Neural progenitor cell (in vitro differentiated cells): ENCODE results near the gene GLTPD2. TPM values are rescaled to one million over a fixed set of nuclear protein-coding genes. Genes with fewer than 3 reads are reported as not detected.

ENCODE experiments used
- DNase-seq: peaks from one replicate; pipeline ENCODE4 v3.0.0-alpha.2; 2016; ENCODE audit warnings: low spot score
- H2AFZ ChIP-seq: fragments of 200-600 bp; sonication (generic); replicated peaks from 2 replicates; pipeline ENCODE4 v1.6.1; 2016; ENCODE audit warnings: antibody characterized with exemption
- H3F3A ChIP-seq: fragments of 200-600 bp; sonication (generic); 2 replicates; pipeline ENCODE4 v1.6.1; 2016; ENCODE audit warnings: antibody characterized with exemption, low read depth
- H3K27ac ChIP-seq: fragments of 200-600 bp; sonication (generic); 2 replicates; pipeline ENCODE4 v1.5.1; 2016; ENCODE audit warnings: mild to moderate bottlenecking
- H3K27me3 ChIP-seq: fragments of 200-600 bp; sonication (generic); 2 replicates; pipeline ENCODE4 v1.6.1; 2016; ENCODE audit warnings: mild to moderate bottlenecking, moderate library complexity
- H3K36me3 ChIP-seq: fragments of 200-600 bp; sonication (generic); 2 replicates; pipeline ENCODE4 v1.5.1; 2016
- H3K4me1 ChIP-seq: fragments of 200-600 bp; sonication (generic); 2 replicates; pipeline ENCODE4 v1.6.1; 2016; ENCODE audit warnings: mixed run types
- H3K4me2 ChIP-seq: fragments of 200-600 bp; sonication (generic); 2 replicates; pipeline ENCODE4 v1.6.1; 2016
- H3K4me3 ChIP-seq: fragments of 200-600 bp; sonication (generic); 2 replicates; pipeline ENCODE4 v1.5.1; 2016
- H3K79me2 ChIP-seq: fragments of 200-600 bp; sonication (generic); 2 replicates; pipeline ENCODE4 v1.6.1; 2016; ENCODE audit warnings: low read depth
- H3K9ac ChIP-seq: fragments of 200-600 bp; sonication (generic); 2 replicates; pipeline ENCODE4 v1.6.1; 2016
- H3K9me3 ChIP-seq: fragments of 200-600 bp; sonication (generic); 2 replicates; pipeline ENCODE4 v1.5.1; 2016; ENCODE audit warnings: low read depth
- H4K20me1 ChIP-seq: fragments of 200-600 bp; sonication (generic); 2 replicates; pipeline ENCODE4 v1.6.1; 2016; ENCODE audit warnings: low read depth
- H3K27ac Mint-ChIP-seq: 3 replicates; pipeline ENCODE4 v1.8.0; 2021; ENCODE audit warnings: mixed read lengths
- H3K27me3 Mint-ChIP-seq: 2 replicates; pipeline ENCODE4 v1.8.0; 2022; ENCODE audit warnings: low read depth, mild to moderate bottlenecking, inconsistent platforms, moderate library complexity, mixed read lengths; ENCODE audit not compliant: insufficient read depth
- H3K36me3 Mint-ChIP-seq: 3 replicates; pipeline ENCODE4 v1.8.0; 2021; ENCODE audit warnings: mixed read lengths
- H3K4me1 Mint-ChIP-seq: 3 replicates; pipeline ENCODE4 v1.8.0; 2021; ENCODE audit warnings: mixed read lengths
- H3K4me3 Mint-ChIP-seq: 3 replicates; pipeline ENCODE4 v1.8.0; 2021; ENCODE audit warnings: mild to moderate bottlenecking, moderate library complexity, mixed read lengths
- H3K9me3 Mint-ChIP-seq: 3 replicates; pipeline ENCODE4 v1.8.0; 2020; ENCODE audit warnings: mixed read lengths
- EZH2 ChIP-seq: fragments of 200-600 bp; sonication (generic); IDR thresholded peaks from 2 replicates; pipeline ENCODE4 v1.6.1; 2017; ENCODE audit warnings: antibody characterized with exemption, mild to moderate bottlenecking, moderate library complexity
- EZH2phosphoT487 ChIP-seq: fragments of 200-600 bp; sonication (generic); IDR thresholded peaks from 2 replicates; pipeline ENCODE4 v1.6.1; 2017; ENCODE audit warnings: antibody characterized with exemption
- total RNA-seq: library from RNA; depleted of rRNA; stranded (reverse); fragments of >200 nt; gene quantifications from 2 replicates; pipeline ENCODE4 v1.2.3, GENCODE V29; 2015; ENCODE audit warnings: low replicate concordance
- TF ChIP-seq, protein P1 (sequence below): fragments of 200-600 bp; sonication (generic); IDR thresholded peaks from 2 replicates; pipeline ENCODE4 v1.5.1; 2017; ENCODE audit warnings: antibody characterized with exemption, mild to moderate bottlenecking

Gene GLTPD2
- total RNA-seq, 1 donor from 2014 or later = not detected

- no peaks in the 10 kb centered on the region for H3K36me3 ChIP-seq
- H3K4me1 ChIP-seq = peaks cover 5% of the 10 kb centered on the region
- no peak overlapping the region for H3K27ac Mint-ChIP-seq
- H3K4me2 ChIP-seq = no peak overlapping the region
- peaks cover 15% of the 10 kb centered on the region for H3K4me1 Mint-ChIP-seq
- H3K79me2 ChIP-seq = peaks cover 52% of the 10 kb centered on the region
- no peak overlapping the region for H3K4me3 ChIP-seq
- H2AFZ ChIP-seq = no peak overlapping the region
- no peak for DNase-seq
- no peaks in the 10 kb centered on the region for H3K27me3 ChIP-seq
- no peak overlapping the region for H3K27ac ChIP-seq
- H3K4me3 Mint-ChIP-seq = no peak overlapping the region
- no peaks in the 10 kb centered on the region for H3K9me3 Mint-ChIP-seq
- H3F3A ChIP-seq = peaks cover under 1% of the 10 kb centered on the region
- TF ChIP-seq EZH2phosphoT487 = no peak
- no peak for TF ChIP-seq EZH2
- TF ChIP-seq, protein P1, sequence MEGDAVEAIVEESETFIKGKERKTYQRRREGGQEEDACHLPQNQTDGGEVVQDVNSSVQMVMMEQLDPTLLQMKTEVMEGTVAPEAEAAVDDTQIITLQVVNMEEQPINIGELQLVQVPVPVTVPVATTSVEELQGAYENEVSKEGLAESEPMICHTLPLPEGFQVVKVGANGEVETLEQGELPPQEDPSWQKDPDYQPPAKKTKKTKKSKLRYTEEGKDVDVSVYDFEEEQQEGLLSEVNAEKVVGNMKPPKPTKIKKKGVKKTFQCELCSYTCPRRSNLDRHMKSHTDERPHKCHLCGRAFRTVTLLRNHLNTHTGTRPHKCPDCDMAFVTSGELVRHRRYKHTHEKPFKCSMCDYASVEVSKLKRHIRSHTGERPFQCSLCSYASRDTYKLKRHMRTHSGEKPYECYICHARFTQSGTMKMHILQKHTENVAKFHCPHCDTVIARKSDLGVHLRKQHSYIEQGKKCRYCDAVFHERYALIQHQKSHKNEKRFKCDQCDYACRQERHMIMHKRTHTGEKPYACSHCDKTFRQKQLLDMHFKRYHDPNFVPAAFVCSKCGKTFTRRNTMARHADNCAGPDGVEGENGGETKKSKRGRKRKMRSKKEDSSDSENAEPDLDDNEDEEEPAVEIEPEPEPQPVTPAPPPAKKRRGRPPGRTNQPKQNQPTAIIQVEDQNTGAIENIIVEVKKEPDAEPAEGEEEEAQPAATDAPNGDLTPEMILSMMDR = no peak
- no peaks in the 10 kb centered on the region for H3K9me3 ChIP-seq
- peaks cover 31% of the 10 kb centered on the region for H4K20me1 ChIP-seq
- no peak overlapping the region for H3K9ac ChIP-seq
- H3K27me3 Mint-ChIP-seq = peaks cover 6% of the 10 kb centered on the region
- peaks cover 5% of the 10 kb centered on the region for H3K36me3 Mint-ChIP-seq
Measured at GRCh38 chr17:4839221-4839620, 50.5 kb downstream of the GLTPD2 start.

Other genes starting within 250 kb of the GLTPD2 start
- 17.4 and 44.6 TPM in 2 replicates for gene MYBBP1A, start 233.6 kb upstream of the GLTPD2 start, total RNA-seq
- gene GGT6, start 228.4 kb upstream of the GLTPD2 start, total RNA-seq = not detected in 2 replicates
- gene SMTNL2, start 204.4 kb upstream of the GLTPD2 start, total RNA-seq = 3.0 and 5.2 TPM in 2 replicates
- 0.12 TPM in 1 of 2 replicates, not detected in the other for gene ALOX15, start 147.3 kb upstream of the GLTPD2 start, total RNA-seq
- gene PELP1, start 84.8 kb upstream of the GLTPD2 start, total RNA-seq = 22.4 and 38.1 TPM in 2 replicates
- 33.3 and 64.9 TPM in 2 replicates for gene ARRB2, start 78.3 kb upstream of the GLTPD2 start, total RNA-seq
- 27.3 and 31.6 TPM in 2 replicates for gene MED11, start 57.5 kb upstream of the GLTPD2 start, total RNA-seq
- gene ZMYND15, start 49.1 kb upstream of the GLTPD2 start, total RNA-seq = not detected in 2 replicates
- gene CXCL16, start 49.0 kb upstream of the GLTPD2 start, total RNA-seq = 0.21 and 0.43 TPM in 2 replicates
- not detected in 2 replicates for gene TM4SF5, start 17.1 kb upstream of the GLTPD2 start, total RNA-seq
- 0.31 TPM in 1 of 2 replicates, not detected in the other for gene VMO1, start 2.6 kb upstream of the GLTPD2 start, total RNA-seq
- 144 and 199 TPM in 2 replicates for gene PSMB6, start 7.2 kb downstream of the GLTPD2 start, total RNA-seq
- gene PLD2, start 18.2 kb downstream of the GLTPD2 start, total RNA-seq = 23.8 and 36.0 TPM in 2 replicates
- 26.2 and 34.6 TPM in 2 replicates for gene MINK1, start 44.4 kb downstream of the GLTPD2 start, total RNA-seq
- gene C17orf107, start 110.6 kb downstream of the GLTPD2 start, total RNA-seq = 1.1 and 2.3 TPM in 2 replicates
- gene CHRNE, start 114.1 kb downstream of the GLTPD2 start, total RNA-seq = 0.19 TPM in 1 of 2 replicates, not detected in the other
- gene GP1BA, start 143.3 kb downstream of the GLTPD2 start, total RNA-seq = not detected in 2 replicates
- 35.3 and 61.6 TPM in 2 replicates for gene SLC25A11, start 151.1 kb downstream of the GLTPD2 start, total RNA-seq
- gene RNF167, start 151.3 kb downstream of the GLTPD2 start, total RNA-seq = 43.9 and 82.1 TPM in 2 replicates
- 203 and 458 TPM in 2 replicates for gene PFN1, start 159.6 kb downstream of the GLTPD2 start, total RNA-seq
- 20.8 and 24.5 TPM in 2 replicates for gene ENO3, start 162.2 kb downstream of the GLTPD2 start, total RNA-seq
- gene SPAG7, start 178.9 kb downstream of the GLTPD2 start, total RNA-seq = 79.7 and 97.6 TPM in 2 replicates
- gene CAMTA2, start 198.7 kb downstream of the GLTPD2 start, total RNA-seq = 0.34 and 1.8 TPM in 2 replicates
- gene INCA1, start 208.6 kb downstream of the GLTPD2 start, total RNA-seq = 0.28 and 0.52 TPM in 2 replicates
- 22.1 and 22.2 TPM in 2 replicates for gene KIF1C, start 209.0 kb downstream of the GLTPD2 start, total RNA-seq
- gene SLC52A1, start 246.5 kb downstream of the GLTPD2 start, total RNA-seq = 0.31 TPM in 1 of 2 replicates, not detected in the other